ENCODE results near the gene PTPN2. TPM values are rescaled to one million over a fixed set of nuclear protein-coding genes. Genes with fewer than 3 reads are reported as not detected.
A peak's percentile ranks its signal among the peaks of the same experiment; 100 is the strongest.
"Not testable (repeated sequence)": the region's sequence is repeated elsewhere in the genome, so short reads cannot be mapped to it uniquely, and the experiment has no call there.

The PTPN2 gene
- total RNA-seq, 1 donor from 2014 or later = 31.4 TPM

GRCh38 chr18:12777500-12777944, 106.5 kb downstream of the PTPN2 start:
- no peaks in the 10 kb centered on the region for H3K4me1 Mint-ChIP-seq (ENCODE audit: unreplicated experiment)
- DNase-seq (ENCODE audit: extremely low spot score, unreplicated experiment) = peak; percentile 56
- H3K9me3 Mint-ChIP-seq = no peaks in the 10 kb centered on the region
- no peaks in the 10 kb centered on the region for H3K36me3 Mint-ChIP-seq
- H3K27me3 Mint-ChIP-seq = no peaks in the 10 kb centered on the region
- no peak for TF ChIP-seq CTCF (conservative IDR thresholded peaks at IDR 0.05)
- no peak overlapping the region for H3K4me3 Mint-ChIP-seq
- no peak overlapping the region for H3K27ac Mint-ChIP-seq

- peak; percentile 64 for DNase-seq (ENCODE audit: extremely low spot score, unreplicated experiment)
- TF ChIP-seq CTCF (conservative IDR thresholded peaks at IDR 0.05) = no peak
- Mint-ChIP-seq H3K9me3 (no peaks in the 10 kb centered on the region), H3K4me1 (ENCODE audit: unreplicated experiment) (no peaks in the 10 kb centered on the region), H3K4me3 (no peak overlapping the region), H3K36me3 (no peaks in the 10 kb centered on the region), H3K27ac (no peak overlapping the region), H3K27me3 (no peaks in the 10 kb centered on the region)
Observed at GRCh38 chr18:12776821-12777471, 107.1 kb downstream of the PTPN2 start.

GRCh38 chr18:12776415-12776814, 107.6 kb downstream of the PTPN2 start:
- not testable (repeated sequence) for H3K4me3 Mint-ChIP-seq; H3K4me1 Mint-ChIP-seq (ENCODE audit: unreplicated experiment); H3K27ac Mint-ChIP-seq; H3K36me3 Mint-ChIP-seq; H3K9me3 Mint-ChIP-seq; H3K27me3 Mint-ChIP-seq; DNase-seq (ENCODE audit: extremely low spot score, unreplicated experiment)

GRCh38 chr18:12774982-12775381, 109.1 kb downstream of the PTPN2 start:
- DNase-seq (ENCODE audit: extremely low spot score, unreplicated experiment) = peak; percentile 37
- no peaks in the 10 kb centered on the region for H3K9me3 Mint-ChIP-seq
- H3K4me1 Mint-ChIP-seq (ENCODE audit: unreplicated experiment) = no peaks in the 10 kb centered on the region
- no peak for TF ChIP-seq CTCF (conservative IDR thresholded peaks at IDR 0.05)
- H3K27me3 Mint-ChIP-seq = no peaks in the 10 kb centered on the region
- H3K4me3 Mint-ChIP-seq = no peak overlapping the region
- H3K27ac Mint-ChIP-seq = no peak overlapping the region
- H3K36me3 Mint-ChIP-seq = no peaks in the 10 kb centered on the region

- H3K27me3 Mint-ChIP-seq = no peaks in the 10 kb centered on the region
- H3K27ac Mint-ChIP-seq = no peak overlapping the region
- H3K36me3 Mint-ChIP-seq = no peaks in the 10 kb centered on the region
- no peak overlapping the region for H3K4me3 Mint-ChIP-seq
- no peaks in the 10 kb centered on the region for H3K9me3 Mint-ChIP-seq
- peak; percentile 2 for DNase-seq (ENCODE audit: extremely low spot score, unreplicated experiment)
- TF ChIP-seq CTCF (conservative IDR thresholded peaks at IDR 0.05) = no peak
- no peaks in the 10 kb centered on the region for H3K4me1 Mint-ChIP-seq (ENCODE audit: unreplicated experiment)
Observed at GRCh38 chr18:12773369-12773768, 110.7 kb downstream of the PTPN2 start.

GRCh38 chr18:12772111-12772510, 111.9 kb downstream of the PTPN2 start:
- H3K4me3 Mint-ChIP-seq = no peak overlapping the region
- no peak for TF ChIP-seq CTCF (conservative IDR thresholded peaks at IDR 0.05)
- H3K27ac Mint-ChIP-seq = no peak overlapping the region
- DNase-seq (ENCODE audit: extremely low spot score, unreplicated experiment) = peak; percentile 18
- H3K27me3 Mint-ChIP-seq = no peaks in the 10 kb centered on the region
- H3K4me1 Mint-ChIP-seq (ENCODE audit: unreplicated experiment) = peaks cover under 1% of the 10 kb centered on the region
- no peaks in the 10 kb centered on the region for H3K9me3 Mint-ChIP-seq
- no peaks in the 10 kb centered on the region for H3K36me3 Mint-ChIP-seq
